ENCODE data around the gene DLG5. TPM values are rescaled to one million over a fixed set of nuclear protein-coding genes. Genes with fewer than 3 reads are reported as not detected.

The DLG5 gene
- polyA plus RNA-seq, 1 of the 3 experiments (the other 2 are of a cell fraction) = 31.3 TPM

DNA sequence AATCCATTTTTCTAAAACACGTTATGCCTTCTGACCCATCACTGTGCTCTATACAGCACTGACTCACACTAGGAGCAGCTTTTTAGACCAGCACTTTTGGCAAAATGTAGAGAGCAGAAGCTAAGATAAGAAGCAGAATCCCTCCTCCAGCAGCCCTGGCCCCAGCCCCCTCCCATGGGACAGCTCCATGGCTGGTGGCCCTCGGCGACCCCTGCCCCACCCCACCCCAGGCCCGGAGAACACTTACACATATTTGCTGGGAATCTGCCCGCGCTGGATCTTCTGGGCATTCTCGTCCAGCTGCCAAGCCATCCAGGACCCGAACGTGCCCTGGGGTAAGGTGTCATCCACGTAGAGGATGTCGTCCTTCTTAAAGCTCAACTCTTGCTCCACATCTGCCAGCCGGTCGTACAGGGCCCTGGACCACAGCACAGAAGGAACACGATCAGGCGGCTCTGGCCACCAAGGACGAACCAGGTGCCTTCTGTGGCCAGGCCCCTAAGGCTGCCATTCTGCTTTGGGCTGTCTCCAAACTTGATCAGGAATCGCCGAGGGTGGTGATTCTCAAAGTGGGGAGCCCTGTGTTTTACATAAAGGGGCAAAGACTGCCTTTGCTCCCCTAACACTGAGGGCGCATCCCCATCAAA, 119.9 kb downstream of the DLG5 start:
- ChIA-PET CTCF (no interaction called here), POLR2A (no interaction called here)
- Histone ChIP-seq H3K27ac (ENCODE audit: low read depth in 2 of 2, low read length in 1 of 2) (no peak overlapping the region), H3K4me3 (ENCODE audit: low read depth in 2 of 2, low read length in 1 of 2) (no peak overlapping the region), H3K4me2 (no peak overlapping the region), H3F3A (replicated peaks; ENCODE audit: insufficient read depth) (peaks cover under 1% of the 10 kb centered on the region), H3K9me2 (no peaks in the 10 kb centered on the region), H3K9ac (no peak overlapping the region), H3K36me3 (replicated peaks in 1 of 2; ENCODE audit: control insufficient read depth in 1 of 2, insufficient read depth in 2 of 2, low read length in 1 of 2) (peaks cover 16 to 73% of the 10 kb centered on the region in 2 experiments), H3K27me3 (ENCODE audit: insufficient read depth) (no peaks in the 10 kb centered on the region), H2AFZ (ENCODE audit: low read depth) (no peak overlapping the region), H4K20me1 (ENCODE audit: insufficient read depth) (no peaks in the 10 kb centered on the region), H3K9me3 (no peaks in the 10 kb centered on the region), H3K79me2 (ENCODE audit: insufficient read depth) (no peaks in the 10 kb centered on the region), H3K4me1 (ENCODE audit: control insufficient read depth in 1 of 2, insufficient read depth in 2 of 2, low read depth in 1 of 2, low read length in 1 of 2) (no peaks in the 10 kb centered on the region; a peak in 1 of 4 replicates)
- no peak for DNase-seq
- 92% methylated on average over 13 of the region's 19 CpGs for WGBS (ENCODE audit: low lambda C conversion rate)
- TF ChIP-seq ELF1 (IDR thresholded peaks at IDR 0.05) (no peak), RXRA (IDR thresholded peaks at IDR 0.05; ENCODE audit: borderline replicate concordance, low read depth) (no peak), SIN3A (IDR thresholded peaks at IDR 0.05; ENCODE audit: borderline replicate concordance, low read depth, low read length) (no peak)

DNA sequence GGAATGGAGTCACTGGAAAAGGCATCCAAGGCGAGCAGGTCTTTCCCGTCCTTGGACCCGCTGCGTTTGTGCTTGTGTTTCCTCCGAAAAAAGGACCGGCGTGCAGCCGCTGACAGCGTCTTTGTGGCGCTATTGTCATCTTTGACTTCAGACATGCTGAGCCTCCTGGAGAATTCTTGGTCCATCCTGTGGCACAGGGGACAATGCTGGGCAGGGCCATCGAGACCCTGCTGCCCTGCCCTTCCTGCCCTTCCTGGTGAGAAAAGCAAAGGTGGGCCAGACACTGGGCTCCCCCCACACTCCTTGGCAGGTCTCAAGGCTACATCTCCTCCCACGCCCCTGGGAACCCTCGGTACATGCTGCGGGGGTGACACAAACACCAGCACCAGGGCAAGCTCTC, 120.9 kb downstream of the DLG5 start:
- Histone ChIP-seq H3K9me3 (no peaks in the 10 kb centered on the region), H3K4me3 (ENCODE audit: low read depth in 2 of 2, low read length in 1 of 2) (no peak overlapping the region), H3K9ac (no peak overlapping the region), H3K4me2 (no peak overlapping the region), H3F3A (replicated peaks; ENCODE audit: insufficient read depth) (peaks cover 7% of the 10 kb centered on the region), H3K9me2 (no peaks in the 10 kb centered on the region), H3K36me3 (replicated peaks in 1 of 2; ENCODE audit: control insufficient read depth in 1 of 2, insufficient read depth in 2 of 2, low read length in 1 of 2) (peaks cover 25 to 68% of the 10 kb centered on the region in 2 experiments), H4K20me1 (ENCODE audit: insufficient read depth) (no peaks in the 10 kb centered on the region), H3K4me1 (ENCODE audit: control insufficient read depth in 1 of 2, insufficient read depth in 2 of 2, low read depth in 1 of 2, low read length in 1 of 2) (no peaks in the 10 kb centered on the region; a peak in 1 of 4 replicates), H2AFZ (ENCODE audit: low read depth) (no peak overlapping the region), H3K27me3 (ENCODE audit: insufficient read depth) (no peaks in the 10 kb centered on the region), H3K27ac (ENCODE audit: low read depth in 2 of 2, low read length in 1 of 2) (no peak overlapping the region), H3K79me2 (ENCODE audit: insufficient read depth) (no peaks in the 10 kb centered on the region)
- no peak for DNase-seq
- ChIA-PET POLR2A (no interaction called here), CTCF (interaction anchor here (1.0 kb wide), 1 partner anchor 224 kb away, joined by 3 read pairs; no protein-coding TSS in a partner anchor)
- TF ChIP-seq NRF1 (IDR thresholded peaks at IDR 0.05; ENCODE audit: low read depth, low read length) = no peak
- no peak for TF ChIP-seq GABPA (IDR thresholded peaks at IDR 0.05; ENCODE audit: low read depth)
- no peak for TF ChIP-seq GATA2 (CRISPR knock-in tag; IDR thresholded peaks at IDR 0.05)
- 97% methylated on average over 13 of the region's 14 CpGs for WGBS (ENCODE audit: low lambda C conversion rate)

DNA sequence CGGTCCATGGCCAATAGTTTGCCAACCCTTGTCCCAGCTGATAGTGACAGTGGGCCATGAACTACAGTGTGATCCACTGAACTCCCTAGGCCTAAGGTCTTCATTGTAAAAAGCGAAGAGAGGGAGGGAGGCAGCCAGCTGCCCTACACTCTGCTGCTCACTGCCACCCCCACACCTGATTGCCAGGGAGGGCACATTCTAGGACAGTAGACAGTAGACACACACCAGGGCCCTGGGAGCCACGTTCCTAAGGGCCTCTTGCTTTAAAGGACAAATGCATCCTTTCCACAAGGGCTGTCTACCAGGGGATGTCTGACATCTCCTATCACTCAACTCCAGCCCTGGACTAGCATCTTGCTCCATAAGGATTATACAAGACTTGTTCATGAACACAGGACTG, 122.2 kb downstream of the DLG5 start:
- Histone ChIP-seq H3K36me3 (replicated peaks in 1 of 2; ENCODE audit: control insufficient read depth in 1 of 2, insufficient read depth in 2 of 2, low read length in 1 of 2) (peaks cover 25 to 61% of the 10 kb centered on the region in 2 experiments), H3K9ac (no peak overlapping the region), H3K9me3 (no peaks in the 10 kb centered on the region), H3K27ac (ENCODE audit: low read depth in 2 of 2, low read length in 1 of 2) (no peak overlapping the region), H3K4me2 (no peak overlapping the region), H3K27me3 (ENCODE audit: insufficient read depth) (no peaks in the 10 kb centered on the region), H3F3A (replicated peaks; ENCODE audit: insufficient read depth) (peaks cover 7% of the 10 kb centered on the region), H2AFZ (ENCODE audit: low read depth) (no peak overlapping the region), H4K20me1 (ENCODE audit: insufficient read depth) (no peaks in the 10 kb centered on the region), H3K9me2 (no peaks in the 10 kb centered on the region), H3K79me2 (ENCODE audit: insufficient read depth) (no peaks in the 10 kb centered on the region), H3K4me1 (ENCODE audit: control insufficient read depth in 1 of 2, insufficient read depth in 2 of 2, low read depth in 1 of 2, low read length in 1 of 2) (no peaks in the 10 kb centered on the region; a peak in 1 of 4 replicates), H3K4me3 (ENCODE audit: low read depth in 2 of 2, low read length in 1 of 2) (no peak overlapping the region)
- ChIA-PET POLR2A (no interaction called here), CTCF (interaction anchor here (0.5 to 1.3 kb wide), 2 partner anchors 15 to 749 kb away, joined by 3 to 4 read pairs; no protein-coding TSS in a partner anchor)
- no peak for DNase-seq
- 92% methylated on average over 3 of the region's 3 CpGs for WGBS (ENCODE audit: low lambda C conversion rate)
- TF ChIP-seq FOSL2 (IDR thresholded peaks at IDR 0.05; ENCODE audit: borderline replicate concordance, low read depth) (no peak), MEF2A (IDR thresholded peaks at IDR 0.05; ENCODE audit: borderline replicate concordance, low read depth) (no peak), GATA2 (CRISPR knock-in tag; IDR thresholded peaks at IDR 0.05) (no peak), RFX5 (IDR thresholded peaks at IDR 0.05; ENCODE audit: low read length) (no peak), FOXJ3 (CRISPR knock-in tag; IDR thresholded peaks at IDR 0.05) (no peak), POLR2AphosphoS5 (IDR thresholded peaks at IDR 0.05; ENCODE audit: low read depth, low read length) (no peak)
- TF ChIP-seq, protein P1, sequence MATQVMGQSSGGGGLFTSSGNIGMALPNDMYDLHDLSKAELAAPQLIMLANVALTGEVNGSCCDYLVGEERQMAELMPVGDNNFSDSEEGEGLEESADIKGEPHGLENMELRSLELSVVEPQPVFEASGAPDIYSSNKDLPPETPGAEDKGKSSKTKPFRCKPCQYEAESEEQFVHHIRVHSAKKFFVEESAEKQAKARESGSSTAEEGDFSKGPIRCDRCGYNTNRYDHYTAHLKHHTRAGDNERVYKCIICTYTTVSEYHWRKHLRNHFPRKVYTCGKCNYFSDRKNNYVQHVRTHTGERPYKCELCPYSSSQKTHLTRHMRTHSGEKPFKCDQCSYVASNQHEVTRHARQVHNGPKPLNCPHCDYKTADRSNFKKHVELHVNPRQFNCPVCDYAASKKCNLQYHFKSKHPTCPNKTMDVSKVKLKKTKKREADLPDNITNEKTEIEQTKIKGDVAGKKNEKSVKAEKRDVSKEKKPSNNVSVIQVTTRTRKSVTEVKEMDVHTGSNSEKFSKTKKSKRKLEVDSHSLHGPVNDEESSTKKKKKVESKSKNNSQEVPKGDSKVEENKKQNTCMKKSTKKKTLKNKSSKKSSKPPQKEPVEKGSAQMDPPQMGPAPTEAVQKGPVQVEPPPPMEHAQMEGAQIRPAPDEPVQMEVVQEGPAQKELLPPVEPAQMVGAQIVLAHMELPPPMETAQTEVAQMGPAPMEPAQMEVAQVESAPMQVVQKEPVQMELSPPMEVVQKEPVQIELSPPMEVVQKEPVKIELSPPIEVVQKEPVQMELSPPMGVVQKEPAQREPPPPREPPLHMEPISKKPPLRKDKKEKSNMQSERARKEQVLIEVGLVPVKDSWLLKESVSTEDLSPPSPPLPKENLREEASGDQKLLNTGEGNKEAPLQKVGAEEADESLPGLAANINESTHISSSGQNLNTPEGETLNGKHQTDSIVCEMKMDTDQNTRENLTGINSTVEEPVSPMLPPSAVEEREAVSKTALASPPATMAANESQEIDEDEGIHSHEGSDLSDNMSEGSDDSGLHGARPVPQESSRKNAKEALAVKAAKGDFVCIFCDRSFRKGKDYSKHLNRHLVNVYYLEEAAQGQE (IDR thresholded peaks at IDR 0.05; ENCODE audit: low read depth, low read length) = no peak
- TF ChIP-seq, protein P2, sequence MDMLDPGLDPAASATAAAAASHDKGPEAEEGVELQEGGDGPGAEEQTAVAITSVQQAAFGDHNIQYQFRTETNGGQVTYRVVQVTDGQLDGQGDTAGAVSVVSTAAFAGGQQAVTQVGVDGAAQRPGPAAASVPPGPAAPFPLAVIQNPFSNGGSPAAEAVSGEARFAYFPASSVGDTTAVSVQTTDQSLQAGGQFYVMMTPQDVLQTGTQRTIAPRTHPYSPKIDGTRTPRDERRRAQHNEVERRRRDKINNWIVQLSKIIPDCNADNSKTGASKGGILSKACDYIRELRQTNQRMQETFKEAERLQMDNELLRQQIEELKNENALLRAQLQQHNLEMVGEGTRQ (IDR thresholded peaks at IDR 0.05; ENCODE audit: borderline replicate concordance, low read depth, low read length) = no peak
- TF ChIP-seq, protein P3, sequence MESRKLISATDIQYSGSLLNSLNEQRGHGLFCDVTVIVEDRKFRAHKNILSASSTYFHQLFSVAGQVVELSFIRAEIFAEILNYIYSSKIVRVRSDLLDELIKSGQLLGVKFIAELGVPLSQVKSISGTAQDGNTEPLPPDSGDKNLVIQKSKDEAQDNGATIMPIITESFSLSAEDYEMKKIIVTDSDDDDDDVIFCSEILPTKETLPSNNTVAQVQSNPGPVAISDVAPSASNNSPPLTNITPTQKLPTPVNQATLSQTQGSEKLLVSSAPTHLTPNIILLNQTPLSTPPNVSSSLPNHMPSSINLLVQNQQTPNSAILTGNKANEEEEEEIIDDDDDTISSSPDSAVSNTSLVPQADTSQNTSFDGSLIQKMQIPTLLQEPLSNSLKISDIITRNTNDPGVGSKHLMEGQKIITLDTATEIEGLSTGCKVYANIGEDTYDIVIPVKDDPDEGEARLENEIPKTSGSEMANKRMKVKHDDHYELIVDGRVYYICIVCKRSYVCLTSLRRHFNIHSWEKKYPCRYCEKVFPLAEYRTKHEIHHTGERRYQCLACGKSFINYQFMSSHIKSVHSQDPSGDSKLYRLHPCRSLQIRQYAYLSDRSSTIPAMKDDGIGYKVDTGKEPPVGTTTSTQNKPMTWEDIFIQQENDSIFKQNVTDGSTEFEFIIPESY (IDR thresholded peaks at IDR 0.05; ENCODE audit: borderline replicate concordance, low read depth) = no peak
- TF ChIP-seq, protein P4, sequence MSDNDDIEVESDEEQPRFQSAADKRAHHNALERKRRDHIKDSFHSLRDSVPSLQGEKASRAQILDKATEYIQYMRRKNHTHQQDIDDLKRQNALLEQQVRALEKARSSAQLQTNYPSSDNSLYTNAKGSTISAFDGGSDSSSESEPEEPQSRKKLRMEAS (IDR thresholded peaks at IDR 0.05; ENCODE audit: low read depth) = no peak
